ENCODE results near the gene EMC8. TPM values are rescaled to one million over a fixed set of nuclear protein-coding genes. Genes with fewer than 3 reads are reported as not detected.

Gene EMC8
- total and polyA plus RNA-seq, 10 of the 15 experiments (the other 5 are each of a cell fraction or from before 2014, with no cell fraction given), result 7.8 to 62.0 (median 33.5) TPM

GRCh38 chr16:85793662-85794298 is 5.6 kb downstream of the EMC8 start:
- no TSS peak for BruUV-seq (replicated peaks)
- ChIA-PET RAD21 (ENCODE audit: unreplicated experiment) (no interaction called here), SMC1A (ENCODE audit: uncharacterized antibody, unreplicated experiment) (interaction anchor here (0.9 to 1.6 kb wide), 2 partner anchors 8 to 66 kb away, joined by 3 read pairs; no protein-coding TSS in a partner anchor), POLR2A (interaction anchor here (0.6 kb wide), 1 partner anchor 1121 kb away, joined by 3 read pairs; no protein-coding TSS in a partner anchor), CTCF (no interaction called here)
- no peak for ATAC-seq
- H3K79me2 ChIP-seq (ENCODE audit: control insufficient read depth, insufficient read depth, low read length), result peaks cover 31% of the 10 kb centered on the region
- no peaks in the 10 kb centered on the region; the same call in 1 of the 2 replicates for H3K4me1 ChIP-seq (ENCODE audit: control insufficient read depth, insufficient read depth, low read length)
- no peak overlapping the region for H3K27ac ChIP-seq (ENCODE audit: control insufficient read depth, insufficient read depth)
- no peaks in the 10 kb centered on the region for H3K27me3 ChIP-seq (replicated peaks in 1 of 2; ENCODE audit: control insufficient read depth in 2 of 2, insufficient read depth in 2 of 2, low read length in 1 of 2)
- 98% methylated on average over 5 of the region's 5 CpGs for WGBS (ENCODE audit: insufficient coverage, insufficient replicate concordance, low lambda C conversion rate, missing lambda C conversion rate)
- no peak for FAIRE-seq
- DNase-seq (ENCODE audit: low read depth, low spot score), result no peak
- peaks cover 8 to 10% of the 10 kb centered on the region in 2 experiments; a peak in 3 of 4 replicates for H3K36me3 ChIP-seq (ENCODE audit: control insufficient read depth in 2 of 2, insufficient read depth in 2 of 2, low read length in 1 of 2)
- no peaks in the 10 kb centered on the region for H3K9me3 ChIP-seq (replicated peaks; ENCODE audit: control insufficient read depth, insufficient read depth, low read length)
- H4K20me1 ChIP-seq (ENCODE audit: control insufficient read depth, insufficient read depth), result no peaks in the 10 kb centered on the region
- no peak overlapping the region for H3K4me2 ChIP-seq (ENCODE audit: control insufficient read depth, insufficient read depth)
- H3K4me3 ChIP-seq, result no peak overlapping the region
- in situ Hi-C loops (cut with MboI) (no loop called here), intact Hi-C loops (cut with micrococcal nuclease; ENCODE audit: unreplicated experiment) (no loop called here)
- H3K9ac ChIP-seq (ENCODE audit: control insufficient read depth, insufficient read depth, low read length), result no peak overlapping the region
- no peak overlapping the region for H2AFZ ChIP-seq (ENCODE audit: control insufficient read depth, low read depth, low read length)
- TF ChIP-seq HCFC1 (IDR thresholded peaks at IDR 0.05; ENCODE audit: low read length), result no peak
- TF ChIP-seq TARDBP (IDR thresholded peaks at IDR 0.05; ENCODE audit: borderline replicate concordance), result no peak
- TF ChIP-seq ZNF24 (IDR thresholded peaks at IDR 0.05), result no peak
- TF ChIP-seq SMAD1 (IDR thresholded peaks at IDR 0.05; ENCODE audit: low read depth, partially characterized antibody), result no peak
- TF ChIP-seq CBX3 (IDR thresholded peaks at IDR 0.05; ENCODE audit: borderline replicate concordance, low read depth), result no peak
- TF ChIP-seq PAX8 (IDR thresholded peaks at IDR 0.05), result no peak
- no peak for TF ChIP-seq GABPA (IDR thresholded peaks at IDR 0.05; ENCODE audit: low read depth)
- no peak for TF ChIP-seq CHD2 (IDR thresholded peaks at IDR 0.05; ENCODE audit: borderline replicate concordance, low read depth, low read length)
- no peak for TF ChIP-seq NRF1 (conservative IDR thresholded peaks at IDR 0.05; ENCODE audit: low read depth, low read length)
- TF ChIP-seq RELB (IDR thresholded peaks at IDR 0.05; ENCODE audit: low read depth), result no peak
- no peak for TF ChIP-seq PAX5 (IDR thresholded peaks at IDR 0.05; ENCODE audit: borderline replicate concordance, low read depth, low read length)
- TF ChIP-seq ZNF592 (IDR thresholded peaks at IDR 0.05), result no peak
- TF ChIP-seq ZNF687 (IDR thresholded peaks at IDR 0.05), result no peak
- no peak for TF ChIP-seq FOXM1 (IDR thresholded peaks at IDR 0.05; ENCODE audit: low read depth, low read length)
- TF ChIP-seq JUNB (IDR thresholded peaks at IDR 0.05), result no peak
- no peak for TF ChIP-seq MTA3 (IDR thresholded peaks at IDR 0.05; ENCODE audit: borderline replicate concordance, low read length)

All from GM12878 (cell line).